Esophagus muscularis mucosa (tissue), 4 donors: ENCODE data around the gene GJB2. TPM values are rescaled to one million over a fixed set of nuclear protein-coding genes. Genes with fewer than 3 reads are reported as not detected.
"Not testable (repeated sequence)": the region's sequence is repeated elsewhere in the genome, so short reads cannot be mapped to it uniquely, and the experiment has no call there.

Source experiments
- DNase-seq: peaks from one replicate; pipeline ENCODE4 v3.0.0-alpha.2; 2017; ENCODE audit errors: extremely low spot score
- H3K27ac ChIP-seq, 4 donors: fragments of 200-600 bp; sonication (generic); replicated peaks in 1 of 4; 1 replicate in 3 of 4; 2 replicates in 1 of 4; pipeline ENCODE4 v1.5.1; 2016 to 2019; ENCODE audit warnings: mild to moderate bottlenecking in 1 of 4
- H3K27me3 ChIP-seq, 4 donors: fragments of 200-600 bp; sonication (generic); one replicate each; pipeline versions ENCODE4 v1.5.1 to v1.6.0; 2016 to 2019
- H3K36me3 ChIP-seq, 4 donors: fragments of 200-600 bp; sonication (generic); one replicate each; pipeline ENCODE4 v1.5.1; 2016 to 2019
- H3K4me1 ChIP-seq, 4 donors: fragments of 200-600 bp; sonication (generic); one replicate each; pipeline ENCODE4 v1.5.1; 2016 to 2019
- H3K4me3 ChIP-seq, 4 donors: fragments of 200-600 bp; sonication (generic); 1 replicate in 2 of 4; 2 replicates in 2 of 4; pipeline ENCODE4 v1.5.1; 2016 to 2019; ENCODE audit warnings: mild to moderate bottlenecking in 4 of 4, moderate library complexity in 1 of 4
- H3K9me3 ChIP-seq, 4 donors: fragments of 200-600 bp; sonication (generic); 1 replicate in 3 of 4; 2 replicates in 1 of 4; pipeline ENCODE4 v1.5.1; 2016 to 2019
- CTCF ChIP-seq, 3 experiments: fragments of 200-600 bp in 2 of 3; fragments of 450-650 bp in 1 of 3; sonication (generic) in 2 of 3; IDR thresholded peaks; one replicate each; pipeline ENCODE4 v1.5.1; 2017 to 2019; ENCODE audit warnings: antibody characterized with exemption in 3 of 3, mild to moderate bottlenecking in 2 of 3, moderate library complexity in 1 of 3
- EP300 ChIP-seq: sonication (generic); formaldehyde crosslinking; IDR thresholded peaks from one replicate; pipeline ENCODE4 v1.6.1; 2017; ENCODE audit warnings: antibody characterized with exemption
- POLR2A ChIP-seq: fragments of 450-650 bp; IDR thresholded peaks from one replicate; pipeline ENCODE4 v1.6.1; 2017; ENCODE audit warnings: antibody characterized with exemption, moderate library complexity, mild to moderate bottlenecking, low read depth
- POLR2AphosphoS5 ChIP-seq, 2 donors: sonication (generic); formaldehyde crosslinking; IDR thresholded peaks; one replicate each; pipeline ENCODE4 v1.6.1; 2017; ENCODE audit warnings: antibody characterized with exemption in 2 of 2
- WGBS: methylation state at CpG from one replicate; pipeline ENCODE4 v1.1.5; 2018; 5-methylcytosine and 5-hydroxymethylcytosine counted together
- intact Hi-C: fragments of 100-400 bp; cut with DNase I; formaldehyde crosslinking; loops from one replicate; pipeline ENCODE4 v1.15.1; 2023
- total RNA-seq, 4 donors: library from RNA; depleted of rRNA; stranded (reverse); fragments of >200 nt; gene quantifications; one replicate each; pipeline versions ENCODE4 v1.1.0 to v1.2.1, GENCODE V29; 2016

GJB2 gene
- total RNA-seq, 4 donors from 2014 or later: 0.50 to 0.75 TPM; not detected in 2

GRCh38 chr13:20157151-20157796 is 35.5 kb downstream of the GJB2 start:
- intact Hi-C loops: no loop called here
- Histone ChIP-seq H3K9me3 (no peaks in the 10 kb centered on the region), H3K27ac (no peak overlapping the region), H3K27me3 (peaks cover 8 to 96% (median 60%) of the 10 kb centered on the region in 4 donors), H3K4me3 (no peak overlapping the region), H3K36me3 (no peaks in the 10 kb centered on the region), H3K4me1 (peaks cover 14 to 21% (median 17%) of the 10 kb centered on the region in 4 donors)
- WGBS: 55% methylated on average over 3 of the region's 3 CpGs
- no peak for TF ChIP-seq EP300
- no peak for TF ChIP-seq POLR2A
- TF ChIP-seq CTCF (IDR thresholded peaks at IDR 0.05): no peak
- no peak for DNase-seq

GRCh38 chr13:20156702-20157101 is 36.0 kb downstream of the GJB2 start:
- Histone ChIP-seq H3K4me3 (no peak overlapping the region), H3K4me1 (peaks cover 12 to 20% (median 16%) of the 10 kb centered on the region in 4 donors), H3K9me3 (no peaks in the 10 kb centered on the region), H3K36me3 (no peaks in the 10 kb centered on the region), H3K27me3 (peaks cover 8 to 94% (median 57%) of the 10 kb centered on the region in 4 donors), H3K27ac (no peak overlapping the region)
- TF ChIP-seq CTCF (IDR thresholded peaks at IDR 0.05) (no peak), POLR2A (no peak), EP300 (no peak), POLR2AphosphoS5 (IDR thresholded peaks at IDR 0.05) (no peak)
- no peak for DNase-seq
- WGBS: 39% methylated on average over 2 of the region's 2 CpGs
- intact Hi-C loops: no loop called here

GRCh38 chr13:20153290-20153689 is 39.4 kb downstream of the GJB2 start:
- peaks cover 8 to 92% (median 25%) of the 10 kb centered on the region in 4 donors for H3K27me3 ChIP-seq
- WGBS: 81% methylated on average over 2 of the region's 2 CpGs
- DNase-seq, H3K4me3 ChIP-seq, H3K36me3 ChIP-seq, H3K27ac ChIP-seq, intact Hi-C loops, H3K9me3 ChIP-seq: not testable (repeated sequence)
- H3K4me1 ChIP-seq: peaks cover 0 to 11% (median 0%) of the 10 kb centered on the region in 4 donors

- H3K4me1 ChIP-seq: peaks cover 0 to 11% (median 0%) of the 10 kb centered on the region in 4 donors
- TF ChIP-seq CTCF (IDR thresholded peaks at IDR 0.05) (no peak), EP300 (no peak)
- DNase-seq: no peak
- intact Hi-C loops: no loop called here
- no peak overlapping the region for H3K4me3 ChIP-seq
- H3K9me3 ChIP-seq: no peaks in the 10 kb centered on the region
- WGBS: 86% methylated on average over 11 of the region's 11 CpGs
- no peak overlapping the region for H3K27ac ChIP-seq
- peaks cover 0 to 79% (median 12%) of the 10 kb centered on the region in 4 donors for H3K27me3 ChIP-seq
- no peaks in the 10 kb centered on the region for H3K36me3 ChIP-seq
Measured at GRCh38 chr13:20151612-20152011, 41.1 kb downstream of the GJB2 start.

- H3K4me3 ChIP-seq: no peak overlapping the region
- peaks cover 0 to 11% (median 0%) of the 10 kb centered on the region in 4 donors for H3K4me1 ChIP-seq
- H3K36me3 ChIP-seq: no peaks in the 10 kb centered on the region
- intact Hi-C loops: no loop called here
- H3K27me3 ChIP-seq: peaks cover 0 to 78% (median 7%) of the 10 kb centered on the region in 4 donors
- DNase-seq: no peak
- no peak overlapping the region for H3K27ac ChIP-seq
- WGBS: 64% methylated on average over 6 of the region's 6 CpGs
- H3K9me3 ChIP-seq: no peaks in the 10 kb centered on the region
- TF ChIP-seq CTCF (IDR thresholded peaks at IDR 0.05) (no peak), EP300 (no peak), POLR2A (no peak), POLR2AphosphoS5 (IDR thresholded peaks at IDR 0.05) (no peak)
Measured at GRCh38 chr13:20151016-20151415, 41.7 kb downstream of the GJB2 start.
